PC-9 (cell line): Measurements from ENCODE around the gene KANK2. TPM values are rescaled to one million over a fixed set of nuclear protein-coding genes. Genes with fewer than 3 reads are reported as not detected.

Experiments
- BruUV-seq: library from RNA; stranded (reverse); fragments of 400-500 nt; replicated peaks from 2 replicates; lab custom pipeline; 2021; lab: Mats Ljungman, UMichigan
- CTCF ChIA-PET: fragments of 300-600 bp; sonication (Branson Sonifier 250); formaldehyde crosslinking; loops from one replicate; lab custom pipeline; 2022; ENCODE audit warnings: antibody characterized with exemption; lab: Charles Lee
- POLR2A ChIA-PET: fragments of 300-600 bp; sonication (Branson Sonifier 250); formaldehyde crosslinking; loops from one replicate; lab custom pipeline; 2022; ENCODE audit warnings: antibody characterized with exemption; ENCODE audit not compliant: unreplicated experiment; lab: Charles Lee
- DNase-seq, 2 experiments: peaks; one replicate each; pipeline versions ENCODE4 v3.0.0 to v3.0.0-alpha.2; 2015 to 2022; ENCODE audit warnings: mixed read lengths in 1 of 2
- H2AFZ ChIP-seq: fragments of 200-600 bp; sonication (generic); 2 replicates; pipeline ENCODE4 v1.8.1; 2017; ENCODE audit warnings: antibody characterized with exemption
- H3F3A ChIP-seq: fragments of 200-600 bp; sonication (generic); 2 replicates; pipeline ENCODE4 v1.8.1; 2017; ENCODE audit warnings: antibody characterized with exemption, mild to moderate bottlenecking, low read depth; ENCODE audit not compliant: insufficient read depth
- H3K27ac ChIP-seq: fragments of 200-600 bp; sonication (generic); 2 replicates; pipeline ENCODE4 v1.6.1; 2016; ENCODE audit warnings: mixed run types
- H3K27me3 ChIP-seq: fragments of 200-600 bp; sonication (generic); 2 replicates; pipeline ENCODE4 v1.6.1; 2016; ENCODE audit warnings: low read depth, mixed run types; ENCODE audit not compliant: insufficient read depth
- H3K36me3 ChIP-seq: fragments of 200-600 bp; sonication (generic); 2 replicates; pipeline ENCODE4 v1.6.1; 2016; ENCODE audit warnings: low read depth, mixed run types
- H3K4me1 ChIP-seq: fragments of 200-600 bp; sonication (generic); replicated peaks from 2 replicates; pipeline ENCODE4 v1.6.1; 2016; ENCODE audit warnings: mixed run types; ENCODE audit not compliant: insufficient read depth
- H3K4me2 ChIP-seq: fragments of 200-600 bp; sonication (generic); 2 replicates; pipeline ENCODE4 v1.6.1; 2017; ENCODE audit warnings: mixed run types
- H3K4me3 ChIP-seq: fragments of 200-600 bp; sonication (generic); 2 replicates; pipeline ENCODE4 v1.6.1; 2016; ENCODE audit warnings: mixed run types
- H3K79me2 ChIP-seq: fragments of 200-600 bp; sonication (generic); 2 replicates; pipeline ENCODE4 v1.6.1; 2017; ENCODE audit warnings: low read depth, mixed run types
- H3K9me2 ChIP-seq: fragments of 200-600 bp; sonication (generic); 2 replicates; pipeline ENCODE4 v1.8.1; 2017; ENCODE audit warnings: mild to moderate bottlenecking; ENCODE audit not compliant: insufficient read depth
- H3K9me3 ChIP-seq: fragments of 200-600 bp; sonication (generic); 2 replicates; pipeline ENCODE4 v1.8.1; 2016; ENCODE audit warnings: low read depth; ENCODE audit not compliant: insufficient read depth
- H4K20me1 ChIP-seq: fragments of 200-600 bp; sonication (generic); 2 replicates; pipeline ENCODE4 v1.8.1; 2017; ENCODE audit not compliant: insufficient read depth
- EZH2 ChIP-seq: fragments of 200-600 bp; sonication (generic); IDR thresholded peaks from 2 replicates; pipeline ENCODE4 v1.8.0; 2017; ENCODE audit warnings: antibody characterized with exemption, low read depth
- intact Hi-C: fragments of 100-400 bp; cut with micrococcal nuclease; formaldehyde crosslinking; loops from one replicate; pipeline ENCODE4 v1.10.0; 2022; ENCODE audit not compliant: unreplicated experiment
- total RNA-seq: library from RNA; stranded (reverse); gene quantifications from 2 replicates; pipeline ENCODE4 v1.2.3, GENCODE V29; 2021
- TF ChIP-seq, protein P1 (sequence below): fragments of 200-600 bp; sonication (generic); conservative IDR thresholded peaks from 2 replicates; pipeline ENCODE4 v1.6.1; 2017; ENCODE audit warnings: mixed run types, antibody characterized with exemption, mild to moderate bottlenecking, moderate library complexity

KANK2 gene
- total RNA-seq, 1 experiment from 2014 or later = 32.9 TPM

- intact Hi-C loops = loop anchor here (5.0 kb wide), 1 partner anchor 264 kb away; no protein-coding TSS in a partner anchor
- Histone ChIP-seq H3K4me1 (peaks cover 18% of the 10 kb centered on the region), H3K4me3 (no peak overlapping the region), H3K27me3 (no peaks in the 10 kb centered on the region), H3K27ac (no peak overlapping the region), H3K36me3 (no peaks in the 10 kb centered on the region), H3F3A (peaks cover 44% of the 10 kb centered on the region; the same call in 1 of the 2 replicates), H2AFZ (no peak overlapping the region), H3K79me2 (no peaks in the 10 kb centered on the region), H3K4me2 (no peak overlapping the region), H3K9me2 (no peaks in the 10 kb centered on the region), H3K9me3 (no peaks in the 10 kb centered on the region), H4K20me1 (no peaks in the 10 kb centered on the region)
- ChIA-PET CTCF (no interaction called here), POLR2A (no interaction called here)
- no peak for DNase-seq
- no TSS peak for BruUV-seq
- no peak for TF ChIP-seq EZH2
- TF ChIP-seq, protein P1, sequence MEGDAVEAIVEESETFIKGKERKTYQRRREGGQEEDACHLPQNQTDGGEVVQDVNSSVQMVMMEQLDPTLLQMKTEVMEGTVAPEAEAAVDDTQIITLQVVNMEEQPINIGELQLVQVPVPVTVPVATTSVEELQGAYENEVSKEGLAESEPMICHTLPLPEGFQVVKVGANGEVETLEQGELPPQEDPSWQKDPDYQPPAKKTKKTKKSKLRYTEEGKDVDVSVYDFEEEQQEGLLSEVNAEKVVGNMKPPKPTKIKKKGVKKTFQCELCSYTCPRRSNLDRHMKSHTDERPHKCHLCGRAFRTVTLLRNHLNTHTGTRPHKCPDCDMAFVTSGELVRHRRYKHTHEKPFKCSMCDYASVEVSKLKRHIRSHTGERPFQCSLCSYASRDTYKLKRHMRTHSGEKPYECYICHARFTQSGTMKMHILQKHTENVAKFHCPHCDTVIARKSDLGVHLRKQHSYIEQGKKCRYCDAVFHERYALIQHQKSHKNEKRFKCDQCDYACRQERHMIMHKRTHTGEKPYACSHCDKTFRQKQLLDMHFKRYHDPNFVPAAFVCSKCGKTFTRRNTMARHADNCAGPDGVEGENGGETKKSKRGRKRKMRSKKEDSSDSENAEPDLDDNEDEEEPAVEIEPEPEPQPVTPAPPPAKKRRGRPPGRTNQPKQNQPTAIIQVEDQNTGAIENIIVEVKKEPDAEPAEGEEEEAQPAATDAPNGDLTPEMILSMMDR = no peak
Measured at GRCh38 chr19:11201791-11202190, 4.4 kb upstream of the KANK2 start.

DNA sequence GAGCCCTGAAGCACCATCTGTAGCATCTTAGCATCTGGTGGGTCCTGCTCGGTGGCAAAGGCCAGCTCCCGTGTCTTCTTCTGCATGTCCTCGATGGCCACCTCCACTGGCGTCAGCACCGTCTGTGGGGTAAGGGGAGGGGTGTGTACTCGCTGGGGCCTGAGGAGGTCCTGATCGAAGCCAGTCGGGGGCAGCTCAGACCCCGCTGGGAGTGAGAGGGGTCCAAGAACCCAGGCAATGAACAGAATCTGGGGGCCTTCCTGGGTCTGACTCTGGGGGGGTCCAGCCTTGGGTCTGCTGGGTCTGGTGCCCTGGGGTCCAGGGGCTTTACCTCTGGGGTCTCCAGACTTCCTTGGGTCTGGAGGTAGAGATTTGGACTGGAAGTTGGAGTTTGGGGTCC is 3.6 kb upstream of the KANK2 start:
- ChIA-PET CTCF (no interaction called here), POLR2A (no interaction called here)
- BruUV-seq = no TSS peak
- Histone ChIP-seq H3K79me2 (no peaks in the 10 kb centered on the region), H3K4me3 (no peak overlapping the region), H3K9me2 (no peaks in the 10 kb centered on the region), H3K27ac (no peak overlapping the region), H3K36me3 (no peaks in the 10 kb centered on the region), H4K20me1 (no peaks in the 10 kb centered on the region), H3K4me1 (peaks cover 24% of the 10 kb centered on the region), H3F3A (peaks cover 42% of the 10 kb centered on the region; the same call in 1 of the 2 replicates), H2AFZ (no peak overlapping the region), H3K27me3 (no peaks in the 10 kb centered on the region), H3K9me3 (no peaks in the 10 kb centered on the region), H3K4me2 (no peak overlapping the region)
- DNase-seq = no peak
- intact Hi-C loops = loop anchor here (5.0 kb wide), 1 partner anchor 264 kb away; no protein-coding TSS in a partner anchor
- no peak for TF ChIP-seq EZH2
- TF ChIP-seq, protein P1 = no peak

DNA sequence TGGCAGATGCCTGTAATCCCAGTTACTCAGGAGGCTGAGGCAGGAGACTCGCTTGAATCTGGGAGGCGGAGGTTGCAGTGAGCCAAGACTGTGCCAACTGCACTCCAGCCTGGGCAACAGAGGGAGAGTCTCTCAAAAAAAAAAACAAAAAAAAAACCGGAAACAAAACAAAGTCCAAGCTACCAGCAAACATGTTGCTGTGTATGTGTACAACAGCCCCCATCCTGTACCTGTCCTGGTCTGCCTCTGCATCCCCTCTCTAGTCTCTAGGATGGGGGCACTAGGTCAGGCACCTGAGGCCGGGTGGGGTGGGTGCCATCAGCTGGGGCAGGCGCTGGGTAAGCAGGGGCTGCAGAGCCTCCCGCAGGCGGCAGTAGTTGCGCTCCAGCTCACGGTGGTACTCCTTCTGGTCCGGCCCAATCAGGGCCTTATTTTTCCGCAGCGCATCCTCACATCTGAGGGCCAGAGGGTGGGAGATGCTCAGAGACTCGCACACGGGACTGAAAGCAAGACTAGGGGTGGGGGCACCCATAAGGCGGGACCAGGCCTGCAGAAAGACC is 2.8 kb upstream of the KANK2 start:
- H3K4me1 ChIP-seq = peaks cover 24% of the 10 kb centered on the region
- DNase-seq = no peak
- H2AFZ ChIP-seq = no peak overlapping the region
- H3K4me2 ChIP-seq = no peak overlapping the region
- no peak overlapping the region for H3K4me3 ChIP-seq
- H3K79me2 ChIP-seq = no peaks in the 10 kb centered on the region
- no peaks in the 10 kb centered on the region for H4K20me1 ChIP-seq
- intact Hi-C loops = loop anchor here (5.0 kb wide), 1 partner anchor 263 kb away; no protein-coding TSS in a partner anchor
- CTCF ChIA-PET = no interaction called here
- H3K27ac ChIP-seq = no peak overlapping the region
- TF ChIP-seq, protein P1 = no peak
- TF ChIP-seq EZH2 = no peak
- peaks cover 36% of the 10 kb centered on the region; the same call in 1 of the 2 replicates for H3F3A ChIP-seq
- no peaks in the 10 kb centered on the region for H3K36me3 ChIP-seq
- no peaks in the 10 kb centered on the region for H3K9me3 ChIP-seq
- no peaks in the 10 kb centered on the region for H3K9me2 ChIP-seq
- BruUV-seq = no TSS peak
- POLR2A ChIA-PET = interaction anchor here (0.7 kb wide), 1 partner anchor 235 kb away, joined by 3 read pairs; the partner anchor contains the start of gene ODAD3
- H3K27me3 ChIP-seq = no peaks in the 10 kb centered on the region
